HG03460 (cell line): Measurements from ENCODE around the gene POLR1G.

ENCODE experiments used
- ATAC-seq: cut with Tn5 transposase; IDR thresholded peaks from one replicate; pipeline ENCODE4 v1.9.1; 2021; ENCODE audit not compliant: unreplicated experiment

Gene POLR1G, protein sequence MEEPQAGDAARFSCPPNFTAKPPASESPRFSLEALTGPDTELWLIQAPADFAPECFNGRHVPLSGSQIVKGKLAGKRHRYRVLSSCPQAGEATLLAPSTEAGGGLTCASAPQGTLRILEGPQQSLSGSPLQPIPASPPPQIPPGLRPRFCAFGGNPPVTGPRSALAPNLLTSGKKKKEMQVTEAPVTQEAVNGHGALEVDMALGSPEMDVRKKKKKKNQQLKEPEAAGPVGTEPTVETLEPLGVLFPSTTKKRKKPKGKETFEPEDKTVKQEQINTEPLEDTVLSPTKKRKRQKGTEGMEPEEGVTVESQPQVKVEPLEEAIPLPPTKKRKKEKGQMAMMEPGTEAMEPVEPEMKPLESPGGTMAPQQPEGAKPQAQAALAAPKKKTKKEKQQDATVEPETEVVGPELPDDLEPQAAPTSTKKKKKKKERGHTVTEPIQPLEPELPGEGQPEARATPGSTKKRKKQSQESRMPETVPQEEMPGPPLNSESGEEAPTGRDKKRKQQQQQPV

DNA sequence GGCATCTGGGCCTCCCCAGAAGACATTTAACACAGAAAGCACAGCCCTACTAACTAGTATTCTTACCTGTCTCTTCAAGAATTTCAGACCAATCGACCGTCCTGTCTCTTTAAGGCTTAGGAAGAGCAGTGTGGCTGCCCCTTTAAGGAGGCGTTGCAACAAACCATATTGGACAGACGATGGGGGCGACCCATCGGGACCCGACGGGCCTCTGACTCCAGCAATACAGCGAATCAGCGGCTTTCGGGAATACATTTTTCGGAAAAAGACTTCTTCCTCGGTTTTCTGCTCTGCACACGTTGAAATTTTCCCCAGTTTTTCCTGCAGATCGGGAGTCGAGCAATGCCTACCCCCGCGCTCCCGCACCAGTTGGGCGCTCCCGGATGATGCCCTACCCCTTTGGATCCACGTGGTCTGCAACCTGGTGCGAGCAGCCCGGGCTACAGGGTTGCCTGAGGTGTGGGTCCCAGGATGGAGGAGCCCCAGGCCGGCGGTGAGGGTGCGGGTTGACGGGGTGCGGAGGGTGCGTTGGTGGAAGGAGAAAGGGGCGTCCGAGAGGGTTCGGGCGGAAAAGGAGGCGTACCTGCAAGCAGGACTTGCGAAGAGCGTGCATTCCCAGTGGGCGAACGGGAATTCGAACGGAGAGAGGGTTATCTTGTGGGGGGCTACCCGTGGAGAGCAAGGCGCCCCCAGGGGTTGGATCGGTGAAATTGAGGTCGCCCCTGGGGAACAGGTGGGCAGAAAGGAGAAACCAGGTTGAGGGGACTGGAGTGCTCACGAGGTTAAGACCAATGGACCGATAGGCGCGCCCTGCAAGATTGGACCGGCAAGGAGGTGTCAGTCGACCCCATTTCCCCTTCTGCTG lies at the start of gene POLR1G:
POLR1G (plus strand) TSS at position 419 of the 865 bp plus-strand sequence; CDS start at position 472, 53 bp downstream.
- ATAC-seq, result peak; percentile 69

DNA sequence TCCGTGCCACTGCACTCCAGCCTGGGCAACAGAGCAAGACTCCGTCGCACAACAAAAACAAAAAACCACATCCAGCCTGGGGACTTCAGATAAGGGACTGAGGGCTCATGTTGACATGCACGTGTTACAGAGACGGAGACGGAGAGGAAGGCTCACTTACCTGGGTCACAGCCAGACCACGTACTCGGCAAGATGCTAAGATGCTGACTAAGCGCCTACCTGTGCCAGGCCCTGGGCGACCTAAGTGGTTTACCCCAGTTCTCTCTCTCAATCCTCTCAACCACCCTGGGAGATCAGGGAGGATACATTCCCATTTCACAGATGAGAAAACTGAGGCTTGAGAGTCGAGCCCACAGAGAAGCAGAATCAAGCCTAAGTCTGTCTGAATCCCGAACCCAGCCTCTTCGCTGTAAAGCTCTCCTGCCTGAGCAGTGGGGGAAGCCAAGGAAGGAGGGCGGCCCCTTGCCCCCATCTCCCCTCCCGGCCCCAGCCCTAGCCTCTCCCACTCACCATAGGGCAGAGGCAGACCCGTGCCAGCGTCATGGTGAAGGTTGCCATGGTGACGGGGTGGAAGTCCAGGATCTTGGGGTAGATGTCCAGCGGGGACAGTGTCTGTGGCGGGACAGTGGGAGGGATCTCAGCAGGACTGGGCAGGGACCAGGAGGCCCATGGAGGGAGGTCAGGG lies 49.5 kb upstream of the POLR1G start:
- no peak for ATAC-seq

DNA sequence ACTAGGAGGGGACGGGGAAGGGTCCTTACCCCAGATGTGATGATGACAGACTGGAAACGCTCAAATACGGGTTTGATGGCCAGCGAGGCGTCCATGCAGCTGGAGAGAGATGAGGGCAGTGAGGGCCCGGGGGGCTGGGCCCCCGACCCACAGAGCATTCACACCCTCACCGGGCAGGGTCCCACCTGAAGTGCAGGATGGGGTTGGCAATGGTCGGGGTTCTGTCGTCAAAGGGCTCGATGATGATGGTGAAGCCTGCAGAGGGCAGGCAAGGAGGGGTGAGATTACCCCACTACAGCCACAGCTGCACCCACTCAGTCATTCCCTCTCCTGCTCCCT lies 49.0 kb upstream of the POLR1G start:
- ATAC-seq, result no peak

DNA sequence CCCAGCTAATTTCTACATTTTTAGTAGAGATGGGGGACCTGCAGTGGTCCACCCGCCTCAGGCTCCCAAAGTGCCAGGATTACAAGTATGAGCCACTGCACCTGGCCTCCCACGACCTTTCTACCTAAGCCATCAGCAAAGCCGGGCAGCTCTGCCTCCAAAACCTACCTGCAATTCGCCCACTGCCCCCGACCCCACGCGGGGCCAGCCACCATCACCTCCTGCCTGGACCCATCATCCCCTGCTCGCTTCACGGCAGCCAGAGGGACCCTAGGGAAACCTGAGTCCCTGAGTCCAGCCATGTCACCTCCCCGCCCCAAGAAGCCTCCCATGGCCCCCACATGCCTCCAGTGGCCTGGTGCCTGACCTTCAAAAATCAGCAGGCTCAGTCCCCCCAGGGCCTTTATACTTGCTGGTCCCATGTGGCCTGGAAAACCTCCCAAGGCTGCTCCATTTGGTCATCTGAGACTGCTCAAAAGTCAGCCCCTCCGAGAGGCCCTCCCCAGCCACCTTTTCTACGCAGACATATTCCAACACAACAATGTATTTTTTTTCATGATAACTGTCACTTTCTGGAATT lies 48.1 kb upstream of the POLR1G start:
- no peak for ATAC-seq

DNA sequence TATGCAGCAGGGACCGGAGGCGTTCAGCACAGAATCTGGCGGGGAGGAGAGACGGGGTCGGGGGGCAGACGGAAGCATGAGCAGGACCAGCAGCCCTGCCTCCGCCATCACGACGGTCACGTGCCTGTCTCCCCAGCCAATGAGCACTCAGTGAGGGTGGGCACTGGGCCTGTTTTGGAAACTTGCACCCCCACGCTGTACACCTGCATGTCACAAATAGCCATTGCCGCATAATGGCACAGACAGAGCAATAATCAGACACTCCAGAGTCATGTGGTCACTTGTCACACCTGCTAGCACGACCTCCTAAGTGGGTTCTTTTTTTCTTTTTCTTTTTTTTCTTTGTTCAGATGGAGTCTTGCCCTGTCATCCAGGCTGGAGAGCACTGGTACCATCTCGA lies 44.8 kb upstream of the POLR1G start:
- no peak for ATAC-seq

DNA sequence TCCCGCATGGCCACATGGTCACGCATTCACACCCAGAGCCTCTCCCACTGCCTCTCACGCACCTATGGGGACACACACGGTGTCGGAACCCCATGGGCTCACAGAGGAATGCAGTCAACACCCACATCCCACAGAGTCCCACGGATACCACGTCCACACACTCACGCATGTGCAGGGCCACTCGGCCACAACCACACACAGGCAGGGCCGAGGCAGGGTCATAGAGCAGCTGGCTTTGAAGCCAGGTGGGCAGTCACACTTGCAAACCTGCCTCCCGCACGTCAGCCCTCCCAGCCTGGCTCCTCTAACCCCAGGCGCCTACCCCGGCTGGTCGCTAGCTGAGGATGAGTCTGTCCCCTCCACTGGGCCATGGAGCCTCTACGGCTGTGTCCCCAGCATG lies 44.2 kb upstream of the POLR1G start:
- ATAC-seq, result no peak

DNA sequence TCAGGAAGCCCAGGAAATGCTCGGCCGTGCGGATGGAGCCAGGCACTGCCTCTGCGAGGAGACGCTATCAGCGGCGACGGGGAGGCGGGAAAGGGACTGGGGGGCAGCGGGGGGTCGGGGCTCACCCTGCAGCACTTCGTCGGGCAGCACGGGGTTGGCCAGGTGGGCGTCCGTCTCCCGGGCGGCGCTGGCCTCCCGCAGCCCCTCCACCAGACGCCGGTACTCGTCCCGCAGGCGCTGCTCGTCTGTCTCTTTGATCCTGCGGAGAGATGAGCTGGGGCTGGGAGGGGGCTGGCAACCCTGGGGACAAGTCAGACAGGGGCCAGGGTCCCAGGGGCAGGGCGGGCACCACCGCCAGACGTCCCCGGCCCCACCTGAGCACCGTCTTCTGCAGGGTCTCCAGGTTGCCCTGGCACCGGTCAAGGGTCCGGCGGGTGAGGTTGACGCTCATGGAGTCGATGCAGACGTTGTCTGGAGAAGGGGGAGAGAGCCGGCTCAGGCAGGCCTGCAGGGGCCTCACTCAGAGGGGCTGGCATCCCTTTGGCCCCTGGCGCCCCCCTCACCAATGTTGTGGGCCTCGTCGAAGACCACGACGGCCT lies 42.5 kb upstream of the POLR1G start:
- ATAC-seq, result no peak

DNA sequence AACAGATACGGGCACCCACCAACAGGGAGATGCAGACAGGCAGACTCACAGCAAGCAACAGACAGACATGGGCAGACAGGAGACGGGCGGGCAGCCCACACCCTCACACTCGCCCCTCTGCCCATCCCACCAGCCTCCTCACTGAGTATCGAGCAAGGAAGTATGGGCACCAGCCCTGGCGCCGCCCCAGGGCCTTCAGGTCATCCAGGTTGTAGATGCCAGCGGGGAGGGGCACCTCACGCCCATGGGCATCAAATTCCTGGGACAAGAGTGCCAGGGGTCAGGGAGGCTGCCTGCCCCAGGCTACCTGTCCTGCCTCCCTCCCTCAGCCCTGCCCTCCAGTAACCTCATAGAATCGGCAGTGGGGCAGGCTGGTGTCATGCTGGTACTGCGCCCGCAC lies 41.7 kb upstream of the POLR1G start:
- no peak for ATAC-seq

DNA sequence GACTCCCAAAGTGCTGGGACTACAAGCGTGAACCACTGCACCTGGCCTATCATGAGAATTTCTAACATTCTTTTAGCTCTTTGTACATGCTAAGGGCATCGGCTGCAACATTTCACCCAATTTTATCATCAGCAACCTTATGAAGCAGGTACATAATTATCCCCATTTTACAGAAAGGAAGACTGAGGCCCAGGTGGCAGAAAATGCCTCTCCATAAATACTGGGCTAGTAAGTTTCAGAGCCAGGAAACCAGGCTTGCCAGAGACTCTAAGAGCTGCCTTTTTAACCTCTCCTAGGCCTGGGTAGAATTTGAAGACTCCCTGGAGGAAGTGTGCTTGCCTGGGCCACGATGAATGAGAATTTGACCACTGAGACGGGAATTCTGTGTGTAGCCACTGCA lies 38.3 kb upstream of the POLR1G start:
- ATAC-seq, result no peak

DNA sequence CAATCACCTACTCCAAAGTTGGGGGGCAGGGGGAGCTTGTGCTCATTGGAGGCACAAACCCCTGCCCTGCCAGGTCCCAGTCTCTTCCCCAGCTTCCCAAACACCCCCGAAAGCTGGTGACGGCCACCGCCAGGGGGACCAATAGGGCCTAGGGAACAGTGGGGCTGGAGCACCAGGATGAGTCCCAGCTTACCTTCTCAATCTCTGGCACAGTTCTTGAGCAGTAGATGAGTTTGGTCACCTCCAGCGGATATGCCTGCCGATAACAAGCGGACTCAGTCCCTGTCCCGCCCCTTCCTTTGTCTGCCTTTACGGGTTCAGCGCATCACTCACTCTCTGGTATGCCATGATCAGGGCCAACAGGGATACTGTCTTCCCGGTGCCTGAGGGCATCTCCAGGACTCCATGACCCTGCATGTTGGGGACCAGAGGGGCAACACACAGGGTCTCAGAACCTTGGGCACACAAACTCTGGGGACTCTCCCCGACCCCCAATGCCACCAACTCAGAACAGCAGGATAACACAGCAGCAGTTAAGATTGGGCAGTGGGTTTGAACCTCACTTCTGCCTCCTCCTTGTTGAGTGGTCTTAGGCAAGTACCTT lies 37.6 kb upstream of the POLR1G start:
- ATAC-seq, result no peak

DNA sequence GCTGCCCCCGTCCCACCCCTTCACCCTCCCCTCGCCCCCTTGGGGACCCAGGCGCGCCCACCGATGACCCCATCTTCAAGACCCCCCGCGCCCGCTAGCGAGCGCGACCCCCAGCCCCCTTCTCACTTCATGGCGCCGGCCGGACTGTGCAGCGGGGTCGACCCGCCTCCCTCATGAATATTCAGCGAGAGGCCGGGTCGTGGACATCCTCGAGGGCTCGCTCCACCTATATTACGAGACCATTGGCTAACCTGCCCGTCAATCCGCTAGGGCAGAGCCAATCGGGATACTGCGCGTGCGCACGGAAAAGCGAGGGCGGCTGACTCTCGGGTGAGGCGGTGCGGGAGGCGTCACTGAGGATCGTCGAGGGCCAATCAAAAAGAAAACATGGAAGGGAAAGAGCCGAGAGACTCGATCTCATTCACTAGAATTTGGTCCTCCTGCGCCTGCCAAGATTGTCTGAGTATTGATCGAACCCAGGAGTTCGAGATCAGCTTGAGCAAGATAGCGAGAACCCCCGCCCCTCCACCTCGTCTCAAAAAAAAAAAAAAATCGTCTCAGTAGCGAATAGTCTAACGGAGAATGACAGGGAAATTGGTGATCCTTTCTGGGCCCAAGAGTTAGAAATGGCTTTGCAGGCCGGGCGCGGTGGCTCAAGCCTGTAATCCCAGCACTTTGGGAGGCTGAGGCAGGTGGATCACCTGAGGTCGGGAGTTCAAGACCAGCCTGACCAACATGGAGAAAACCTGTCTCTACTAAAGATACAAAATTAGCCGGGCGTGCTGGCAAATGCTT lies 35.8 kb upstream of the POLR1G start, which contains the start of gene ERCC2:
ERCC2 (minus strand) TSS at position 164 of the 795 bp plus-strand sequence; CDS start at position 131, 33 bp downstream.
- peak; percentile 96 for ATAC-seq

DNA sequence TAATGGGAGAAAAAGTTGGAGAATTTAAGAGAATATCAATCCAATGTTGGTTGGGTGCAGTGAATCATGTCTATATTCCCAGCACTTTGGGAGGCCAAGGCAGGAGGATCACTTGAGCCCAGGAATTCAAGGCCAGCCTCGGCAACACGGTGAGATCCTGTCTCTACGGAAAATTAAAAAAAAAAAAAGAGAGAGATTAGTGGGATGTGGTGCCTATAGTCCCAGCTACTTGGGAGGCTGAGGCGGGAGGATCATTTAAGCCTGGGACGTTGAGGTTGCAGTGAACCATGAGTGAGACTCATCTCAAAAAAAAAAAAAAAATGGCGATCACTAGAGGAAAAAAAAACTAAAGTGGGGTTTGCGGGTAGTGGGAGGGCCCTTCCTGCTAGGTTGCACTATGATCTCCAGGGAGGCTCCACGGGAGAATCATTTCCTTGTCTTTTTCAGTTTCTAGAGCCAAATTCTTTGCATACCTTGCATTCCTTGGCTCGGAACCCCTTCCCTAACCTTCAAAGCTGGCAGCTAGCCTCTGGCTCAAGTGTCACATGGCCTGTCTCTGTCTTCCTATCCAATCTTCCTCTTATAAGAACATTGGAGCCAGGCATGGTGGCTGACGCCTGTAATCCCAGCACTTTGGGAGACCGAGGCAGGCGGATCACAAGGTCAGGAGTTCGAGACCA lies 30.3 kb upstream of the POLR1G start:
- no peak for ATAC-seq

DNA sequence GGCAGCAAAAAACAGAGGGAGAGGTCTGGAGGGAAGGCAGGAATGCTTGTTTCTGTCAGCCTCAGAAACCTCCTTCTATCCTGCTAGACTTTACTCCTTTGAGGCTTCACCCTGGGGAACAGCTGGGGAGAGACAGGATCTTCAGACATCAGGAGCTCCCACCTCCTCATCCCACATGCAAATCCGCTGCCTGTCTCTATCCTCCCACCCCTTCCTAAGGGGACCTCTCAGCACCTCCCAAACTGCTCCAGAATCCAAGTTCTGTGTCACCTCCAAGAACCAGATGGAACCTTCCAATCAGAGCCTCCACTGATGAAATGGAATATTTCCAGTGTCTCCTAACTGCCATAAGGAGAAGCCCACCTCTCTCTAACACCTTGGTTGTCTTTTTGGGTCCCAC lies 26.3 kb upstream of the POLR1G start:
- no peak for ATAC-seq

DNA sequence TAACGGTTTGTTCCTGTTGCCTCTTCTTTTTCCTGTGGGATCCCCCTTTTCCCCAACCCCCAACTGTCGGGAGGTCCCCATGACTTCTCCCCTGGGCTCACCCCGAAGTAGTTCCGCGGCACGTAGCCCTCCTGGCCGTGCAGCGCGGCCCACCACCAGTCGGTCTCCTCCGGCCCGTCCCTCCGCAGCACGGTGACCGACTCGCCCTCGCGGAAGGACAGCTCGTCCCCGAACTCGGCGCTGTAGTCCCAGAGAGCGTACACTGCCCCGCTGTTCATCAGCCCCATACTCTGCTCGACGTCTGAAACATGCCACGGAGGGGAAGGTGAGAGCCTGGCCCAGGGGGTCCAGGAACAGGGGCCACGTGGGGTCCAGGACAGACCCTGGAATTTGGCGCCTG lies 24.0 kb upstream of the POLR1G start:
- no peak for ATAC-seq

DNA sequence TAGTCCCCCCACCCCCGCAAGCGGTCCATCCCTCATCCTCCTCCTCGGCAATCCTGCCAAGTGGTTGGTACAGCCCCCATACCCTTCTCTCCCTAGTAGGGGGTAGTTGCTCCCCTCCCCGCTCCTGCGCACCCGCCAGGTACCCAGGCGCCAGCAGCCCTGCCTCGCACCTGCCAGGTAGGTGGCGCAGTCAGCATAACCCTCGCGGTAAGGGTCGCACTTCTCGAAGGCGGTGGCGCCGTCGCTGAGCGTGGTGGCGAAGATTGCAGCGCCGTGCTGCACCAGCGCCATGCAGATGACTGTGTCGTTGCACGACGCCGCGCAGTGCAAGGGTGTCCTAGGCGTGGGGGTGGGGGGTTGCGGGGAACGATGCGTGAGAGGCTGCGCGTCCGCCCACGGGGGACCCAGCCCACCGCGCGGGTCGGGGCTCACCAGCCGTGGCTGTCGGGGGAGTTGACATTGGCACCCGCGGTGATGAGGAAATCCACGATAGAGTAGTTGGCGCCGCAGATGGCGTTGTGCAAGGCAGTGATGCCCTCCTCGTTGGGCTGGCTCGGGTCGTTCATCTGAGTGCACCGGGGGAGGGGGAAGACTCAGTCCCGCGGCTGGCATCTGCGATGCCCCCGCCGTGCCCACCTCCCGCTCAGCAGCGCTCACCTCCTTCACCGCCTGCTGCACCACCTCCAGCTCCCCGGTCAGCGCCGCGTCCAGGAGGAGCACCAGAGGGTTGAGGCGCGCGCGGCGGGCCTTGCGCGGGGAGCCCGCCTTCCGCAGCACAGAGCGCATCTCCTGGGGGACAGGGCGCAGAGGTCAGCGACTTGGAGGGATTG lies 20.8 kb upstream of the POLR1G start:
- no peak for ATAC-seq

DNA sequence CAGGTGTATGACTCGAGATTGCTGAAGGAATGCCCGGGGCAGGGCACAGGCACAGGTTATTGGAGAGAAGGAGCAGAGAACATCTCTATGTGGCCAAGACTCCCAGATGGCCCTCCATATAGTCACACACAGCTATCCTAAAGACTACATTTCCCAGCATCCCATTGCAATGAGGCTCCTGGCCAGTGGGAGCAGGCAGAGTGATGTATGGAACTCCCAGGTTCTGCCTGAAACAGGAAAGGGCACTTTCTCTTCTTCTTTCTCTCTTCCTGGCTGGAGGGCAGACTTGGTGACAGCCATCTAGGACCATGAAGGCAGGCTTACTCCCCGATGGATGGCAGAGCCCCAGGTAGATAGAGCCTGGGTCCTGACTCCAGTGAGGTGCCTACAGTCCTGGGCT lies 15.1 kb upstream of the POLR1G start:
- no peak for ATAC-seq

DNA sequence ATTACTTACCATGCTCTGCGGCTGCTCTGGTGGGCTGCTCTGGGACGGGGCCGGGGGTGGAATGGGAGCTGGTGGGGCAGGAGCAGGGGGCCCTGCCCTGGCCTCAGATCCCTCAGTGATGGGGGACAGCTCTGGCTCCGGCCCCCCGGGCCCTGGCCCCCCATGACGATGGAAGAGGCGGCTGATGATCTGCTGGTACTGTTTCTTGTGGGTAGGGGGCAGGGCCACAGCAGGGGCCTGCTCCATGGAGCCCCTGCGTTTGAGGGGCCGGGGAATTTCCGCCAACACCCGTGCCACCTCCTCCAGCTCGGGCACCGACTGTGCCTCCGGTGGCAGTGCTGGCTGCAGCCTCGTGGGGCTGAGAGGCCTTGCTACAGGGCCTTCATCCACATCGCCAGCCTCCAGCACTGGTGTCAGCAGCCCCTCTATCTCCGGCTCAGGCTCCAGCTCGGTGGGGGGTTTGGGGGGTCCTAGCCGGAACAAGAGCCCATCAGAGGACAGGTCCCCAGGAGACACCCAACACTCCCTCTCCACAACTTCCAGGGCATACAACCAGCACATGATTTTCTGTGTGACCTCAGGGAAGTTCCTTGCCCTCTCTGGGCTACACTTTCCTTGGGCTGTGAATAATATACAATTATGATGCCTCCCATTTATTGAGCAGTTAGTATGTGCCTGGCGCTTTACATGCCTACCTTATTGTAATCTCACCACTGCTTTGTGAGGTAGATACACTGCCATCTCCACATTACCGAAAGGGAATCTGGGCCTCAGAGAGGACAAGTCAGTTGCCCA lies 14.4 kb upstream of the POLR1G start:
- no peak for ATAC-seq
